HEK293 (cell line): ENCODE data around the gene RBM42.

ENCODE experiments used
- EGR2 ChIP-seq: fragments of 450-650 bp; formaldehyde crosslinking; IDR thresholded peaks from 2 replicates; pipeline ENCODE4 v1.5.1; 2016; ENCODE audit warnings: low read depth, missing biosample characterization, missing genetic modification characterization
- GLI2 ChIP-seq: fragments of 450-650 bp; formaldehyde crosslinking; IDR thresholded peaks from 2 replicates; pipeline ENCODE4; 2017; ENCODE audit warnings: missing biosample characterization, missing genetic modification characterization, low read depth, borderline replicate concordance
- MYNN ChIP-seq: fragments of 450-650 bp; formaldehyde crosslinking; IDR thresholded peaks from 2 replicates; pipeline ENCODE4 v1.5.1; 2016; ENCODE audit warnings: missing biosample characterization, missing genetic modification characterization, borderline replicate concordance
- YY2 ChIP-seq: fragments of 450-650 bp; formaldehyde crosslinking; IDR thresholded peaks from 2 replicates; pipeline ENCODE4 v1.5.1; 2016; ENCODE audit warnings: missing biosample characterization, missing genetic modification characterization
- ZBTB20 ChIP-seq: fragments of 450-650 bp; formaldehyde crosslinking; IDR thresholded peaks from 2 replicates; pipeline ENCODE4 v1.5.1; 2016; ENCODE audit warnings: missing biosample characterization, missing genetic modification characterization
- ZBTB8A ChIP-seq: fragments of 450-650 bp; formaldehyde crosslinking; IDR thresholded peaks from 2 replicates; pipeline ENCODE4 v1.5.1; 2016; ENCODE audit warnings: missing biosample characterization, missing genetic modification characterization
- ZNF146 ChIP-seq: fragments of 450-650 bp; formaldehyde crosslinking; IDR thresholded peaks from 2 replicates; pipeline ENCODE4 v1.5.1; 2016; ENCODE audit warnings: missing biosample characterization, missing genetic modification characterization
- ZNF292 ChIP-seq: fragments of 450-650 bp; formaldehyde crosslinking; IDR thresholded peaks from 2 replicates; pipeline ENCODE4 v1.5.1; 2016; ENCODE audit warnings: low read depth, missing biosample characterization, missing genetic modification characterization, borderline replicate concordance
- ZNF302 ChIP-seq: fragments of 450-650 bp; formaldehyde crosslinking; IDR thresholded peaks from 2 replicates; pipeline ENCODE4 v1.5.1; 2016; ENCODE audit warnings: missing biosample characterization, missing genetic modification characterization, low read depth
- ZNF391 ChIP-seq: fragments of 450-650 bp; formaldehyde crosslinking; IDR thresholded peaks from 2 replicates; pipeline ENCODE4 v1.5.1; 2016; ENCODE audit warnings: low read depth, missing biosample characterization, missing genetic modification characterization, borderline replicate concordance
- ZNF404 ChIP-seq: fragments of 450-650 bp; formaldehyde crosslinking; IDR thresholded peaks from 2 replicates; pipeline ENCODE4 v1.5.1; 2017; ENCODE audit warnings: missing biosample characterization, missing genetic modification characterization
- ZNF416 ChIP-seq: fragments of 450-650 bp; formaldehyde crosslinking; IDR thresholded peaks from 2 replicates; pipeline ENCODE4 v1.5.1; 2016; ENCODE audit warnings: missing biosample characterization, missing genetic modification characterization
- ZNF560 ChIP-seq: fragments of 450-650 bp; formaldehyde crosslinking; IDR thresholded peaks from 2 replicates; pipeline ENCODE4 v1.5.1; 2017; ENCODE audit warnings: missing biosample characterization, missing genetic modification characterization, borderline replicate concordance
- ZNF792 ChIP-seq: fragments of 450-650 bp; formaldehyde crosslinking; IDR thresholded peaks from 2 replicates; pipeline ENCODE4 v1.5.1; 2016; ENCODE audit warnings: missing biosample characterization, missing genetic modification characterization
- ZNF837 ChIP-seq: fragments of 450-650 bp; formaldehyde crosslinking; IDR thresholded peaks from 2 replicates; pipeline ENCODE4 v1.5.1; 2016; ENCODE audit warnings: missing biosample characterization, missing genetic modification characterization
- TF ChIP-seq, protein P1 (sequence below): fragments of 450-650 bp; formaldehyde crosslinking; IDR thresholded peaks from 2 replicates; pipeline ENCODE4 v1.5.1; 2016; ENCODE audit warnings: missing biosample characterization, missing genetic modification characterization, low read depth
- TF ChIP-seq, protein P2 (sequence below): fragments of 450-650 bp; formaldehyde crosslinking; IDR thresholded peaks from 2 replicates; pipeline ENCODE4; 2016; ENCODE audit warnings: missing biosample characterization, missing genetic modification characterization
- TF ChIP-seq, protein P3 (sequence below): fragments of 450-650 bp; formaldehyde crosslinking; IDR thresholded peaks from 2 replicates; pipeline ENCODE4 v1.5.1; 2016; ENCODE audit warnings: missing biosample characterization, missing genetic modification characterization
- TF ChIP-seq, protein P4 (sequence below): fragments of 450-650 bp; formaldehyde crosslinking; IDR thresholded peaks from 2 replicates; pipeline ENCODE4 v1.5.1; 2016; ENCODE audit warnings: missing biosample characterization, missing genetic modification characterization
- TF ChIP-seq, protein P5 (sequence below): fragments of 450-650 bp; formaldehyde crosslinking; IDR thresholded peaks from 2 replicates; pipeline ENCODE4 v1.5.1; 2017; ENCODE audit warnings: missing biosample characterization, missing genetic modification characterization
- TF ChIP-seq, protein P6 (sequence below): fragments of 450-650 bp; IDR thresholded peaks from 2 replicates; pipeline ENCODE4 v1.5.1; 2018; ENCODE audit warnings: missing biosample characterization, missing genetic modification characterization
- TF ChIP-seq, protein P7 (sequence below): fragments of 450-650 bp; formaldehyde crosslinking; IDR thresholded peaks from 2 replicates; pipeline ENCODE4 v1.5.1; 2016; ENCODE audit warnings: missing biosample characterization, missing genetic modification characterization
- TF ChIP-seq, protein P8 (sequence below): fragments of 450-650 bp; formaldehyde crosslinking; IDR thresholded peaks from 2 replicates; pipeline ENCODE4 v1.5.1; 2017; ENCODE audit warnings: missing biosample characterization, missing genetic modification characterization

The RBM42 gene

DNA sequence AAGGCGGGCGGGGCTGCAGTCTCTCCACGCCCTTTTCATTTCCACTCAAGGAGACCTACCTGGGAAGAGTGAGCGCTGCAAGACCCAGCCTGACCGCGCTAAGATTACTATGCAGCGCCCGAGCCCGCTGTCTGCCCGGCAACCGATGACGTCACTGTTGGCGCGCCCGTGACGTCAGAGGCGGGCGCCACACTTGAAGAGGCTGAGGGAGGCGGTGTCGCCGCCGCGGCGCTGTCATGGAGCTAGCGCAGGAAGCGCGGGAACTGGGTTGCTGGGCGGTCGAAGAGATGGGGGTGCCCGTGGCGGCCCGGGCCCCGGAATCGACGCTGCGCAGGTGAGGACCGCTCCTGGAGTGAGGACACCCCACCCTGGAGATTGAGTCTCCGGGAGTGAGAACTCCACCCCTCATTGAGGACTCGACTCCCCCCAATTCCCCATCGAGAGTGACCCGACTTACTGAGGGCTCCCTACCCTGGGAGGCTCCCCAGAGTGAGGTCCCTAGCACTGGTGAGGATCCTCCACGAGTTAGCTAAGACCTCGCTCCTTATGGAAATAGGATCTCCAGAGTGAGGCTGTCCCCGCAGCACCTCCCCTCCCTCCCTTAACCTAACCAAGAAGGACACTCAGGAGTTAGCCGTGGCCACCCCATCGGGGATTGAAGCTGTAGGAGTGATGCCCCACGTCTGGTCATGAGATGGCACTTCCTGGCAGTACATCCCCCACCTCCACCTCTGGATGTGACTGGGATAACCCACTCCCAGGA is 16.1 kb upstream of the RBM42 start, which contains the start of gene HAUS5 (continued):
- TF ChIP-seq ZNF391 (tag by site-specific recombination) (peak; percentile 85; the same call in 1 of the 2 replicates), ZNF416 (tag by site-specific recombination) (0 out of 2 replicates have a peak, but pooled peaks have one; percentile 48), MYNN (tag by site-specific recombination) (no peak; the same call in 1 of the 2 replicates), EGR2 (tag by site-specific recombination) (no peak; the same call in 1 of the 2 replicates), ZBTB20 (tag by site-specific recombination) (peak; percentile 41; the same call in 1 of the 2 replicates), YY2 (tag by site-specific recombination) (peak; percentile 87), ZNF302 (tag by site-specific recombination) (no peak), ZNF292 (tag by site-specific recombination) (no peak), ZNF404 (tag by site-specific recombination) (no peak), ZBTB8A (tag by site-specific recombination) (peak; percentile 95), GLI2 (no peak), ZNF792 (tag by site-specific recombination) (0 out of 2 replicates have a peak, but pooled peaks have one; percentile 70), ZNF146 (tag by site-specific recombination) (peak; percentile 68; the same call in 1 of the 2 replicates), ZNF560 (tag by site-specific recombination) (no peak), ZNF837 (tag by site-specific recombination) (no peak)
- TF ChIP-seq, protein P1, sequence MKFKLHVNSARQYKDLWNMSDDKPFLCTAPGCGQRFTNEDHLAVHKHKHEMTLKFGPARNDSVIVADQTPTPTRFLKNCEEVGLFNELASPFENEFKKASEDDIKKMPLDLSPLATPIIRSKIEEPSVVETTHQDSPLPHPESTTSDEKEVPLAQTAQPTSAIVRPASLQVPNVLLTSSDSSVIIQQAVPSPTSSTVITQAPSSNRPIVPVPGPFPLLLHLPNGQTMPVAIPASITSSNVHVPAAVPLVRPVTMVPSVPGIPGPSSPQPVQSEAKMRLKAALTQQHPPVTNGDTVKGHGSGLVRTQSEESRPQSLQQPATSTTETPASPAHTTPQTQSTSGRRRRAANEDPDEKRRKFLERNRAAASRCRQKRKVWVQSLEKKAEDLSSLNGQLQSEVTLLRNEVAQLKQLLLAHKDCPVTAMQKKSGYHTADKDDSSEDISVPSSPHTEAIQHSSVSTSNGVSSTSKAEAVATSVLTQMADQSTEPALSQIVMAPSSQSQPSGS (tag by site-specific recombination): peak; percentile 100
- TF ChIP-seq, protein P2, sequence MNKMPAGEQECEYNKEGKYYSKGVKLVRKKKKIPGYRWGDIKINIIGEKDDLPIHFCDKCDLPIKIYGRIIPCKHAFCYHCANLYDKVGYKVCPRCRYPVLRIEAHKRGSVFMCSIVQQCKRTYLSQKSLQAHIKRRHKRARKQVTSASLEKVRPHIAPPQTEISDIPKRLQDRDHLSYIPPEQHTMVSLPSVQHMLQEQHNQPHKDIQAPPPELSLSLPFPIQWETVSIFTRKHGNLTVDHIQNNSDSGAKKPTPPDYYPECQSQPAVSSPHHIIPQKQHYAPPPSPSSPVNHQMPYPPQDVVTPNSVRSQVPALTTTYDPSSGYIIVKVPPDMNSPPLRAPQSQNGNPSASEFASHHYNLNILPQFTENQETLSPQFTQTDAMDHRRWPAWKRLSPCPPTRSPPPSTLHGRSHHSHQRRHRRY (tag by site-specific recombination): no peak
- TF ChIP-seq, protein P3, sequence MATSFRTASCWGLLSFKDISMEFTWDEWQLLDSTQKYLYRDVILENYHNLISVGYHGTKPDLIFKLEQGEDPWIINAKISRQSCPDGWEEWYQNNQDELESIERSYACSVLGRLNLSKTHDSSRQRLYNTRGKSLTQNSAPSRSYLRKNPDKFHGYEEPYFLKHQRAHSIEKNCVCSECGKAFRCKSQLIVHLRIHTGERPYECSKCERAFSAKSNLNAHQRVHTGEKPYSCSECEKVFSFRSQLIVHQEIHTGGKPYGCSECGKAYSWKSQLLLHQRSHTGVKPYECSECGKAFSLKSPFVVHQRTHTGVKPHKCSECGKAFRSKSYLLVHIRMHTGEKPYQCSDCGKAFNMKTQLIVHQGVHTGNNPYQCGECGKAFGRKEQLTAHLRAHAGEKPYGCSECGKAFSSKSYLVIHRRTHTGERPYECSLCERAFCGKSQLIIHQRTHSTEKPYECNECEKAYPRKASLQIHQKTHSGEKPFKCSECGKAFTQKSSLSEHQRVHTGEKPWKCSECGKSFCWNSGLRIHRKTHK (tag by site-specific recombination): no peak
- TF ChIP-seq, protein P4, sequence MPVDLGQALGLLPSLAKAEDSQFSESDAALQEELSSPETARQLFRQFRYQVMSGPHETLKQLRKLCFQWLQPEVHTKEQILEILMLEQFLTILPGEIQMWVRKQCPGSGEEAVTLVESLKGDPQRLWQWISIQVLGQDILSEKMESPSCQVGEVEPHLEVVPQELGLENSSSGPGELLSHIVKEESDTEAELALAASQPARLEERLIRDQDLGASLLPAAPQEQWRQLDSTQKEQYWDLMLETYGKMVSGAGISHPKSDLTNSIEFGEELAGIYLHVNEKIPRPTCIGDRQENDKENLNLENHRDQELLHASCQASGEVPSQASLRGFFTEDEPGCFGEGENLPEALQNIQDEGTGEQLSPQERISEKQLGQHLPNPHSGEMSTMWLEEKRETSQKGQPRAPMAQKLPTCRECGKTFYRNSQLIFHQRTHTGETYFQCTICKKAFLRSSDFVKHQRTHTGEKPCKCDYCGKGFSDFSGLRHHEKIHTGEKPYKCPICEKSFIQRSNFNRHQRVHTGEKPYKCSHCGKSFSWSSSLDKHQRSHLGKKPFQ (tag by site-specific recombination): no peak; the same call in 1 of the 2 replicates
- TF ChIP-seq, protein P5, sequence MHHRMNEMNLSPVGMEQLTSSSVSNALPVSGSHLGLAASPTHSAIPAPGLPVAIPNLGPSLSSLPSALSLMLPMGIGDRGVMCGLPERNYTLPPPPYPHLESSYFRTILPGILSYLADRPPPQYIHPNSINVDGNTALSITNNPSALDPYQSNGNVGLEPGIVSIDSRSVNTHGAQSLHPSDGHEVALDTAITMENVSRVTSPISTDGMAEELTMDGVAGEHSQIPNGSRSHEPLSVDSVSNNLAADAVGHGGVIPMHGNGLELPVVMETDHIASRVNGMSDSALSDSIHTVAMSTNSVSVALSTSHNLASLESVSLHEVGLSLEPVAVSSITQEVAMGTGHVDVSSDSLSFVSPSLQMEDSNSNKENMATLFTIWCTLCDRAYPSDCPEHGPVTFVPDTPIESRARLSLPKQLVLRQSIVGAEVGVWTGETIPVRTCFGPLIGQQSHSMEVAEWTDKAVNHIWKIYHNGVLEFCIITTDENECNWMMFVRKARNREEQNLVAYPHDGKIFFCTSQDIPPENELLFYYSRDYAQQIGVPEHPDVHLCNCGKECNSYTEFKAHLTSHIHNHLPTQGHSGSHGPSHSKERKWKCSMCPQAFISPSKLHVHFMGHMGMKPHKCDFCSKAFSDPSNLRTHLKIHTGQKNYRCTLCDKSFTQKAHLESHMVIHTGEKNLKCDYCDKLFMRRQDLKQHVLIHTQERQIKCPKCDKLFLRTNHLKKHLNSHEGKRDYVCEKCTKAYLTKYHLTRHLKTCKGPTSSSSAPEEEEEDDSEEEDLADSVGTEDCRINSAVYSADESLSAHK: peak; percentile 70
- TF ChIP-seq, protein P6, sequence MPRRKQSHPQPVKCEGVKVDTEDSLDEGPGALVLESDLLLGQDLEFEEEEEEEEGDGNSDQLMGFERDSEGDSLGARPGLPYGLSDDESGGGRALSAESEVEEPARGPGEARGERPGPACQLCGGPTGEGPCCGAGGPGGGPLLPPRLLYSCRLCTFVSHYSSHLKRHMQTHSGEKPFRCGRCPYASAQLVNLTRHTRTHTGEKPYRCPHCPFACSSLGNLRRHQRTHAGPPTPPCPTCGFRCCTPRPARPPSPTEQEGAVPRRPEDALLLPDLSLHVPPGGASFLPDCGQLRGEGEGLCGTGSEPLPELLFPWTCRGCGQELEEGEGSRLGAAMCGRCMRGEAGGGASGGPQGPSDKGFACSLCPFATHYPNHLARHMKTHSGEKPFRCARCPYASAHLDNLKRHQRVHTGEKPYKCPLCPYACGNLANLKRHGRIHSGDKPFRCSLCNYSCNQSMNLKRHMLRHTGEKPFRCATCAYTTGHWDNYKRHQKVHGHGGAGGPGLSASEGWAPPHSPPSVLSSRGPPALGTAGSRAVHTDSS (tag by site-specific recombination): no peak
- TF ChIP-seq, protein P7, sequence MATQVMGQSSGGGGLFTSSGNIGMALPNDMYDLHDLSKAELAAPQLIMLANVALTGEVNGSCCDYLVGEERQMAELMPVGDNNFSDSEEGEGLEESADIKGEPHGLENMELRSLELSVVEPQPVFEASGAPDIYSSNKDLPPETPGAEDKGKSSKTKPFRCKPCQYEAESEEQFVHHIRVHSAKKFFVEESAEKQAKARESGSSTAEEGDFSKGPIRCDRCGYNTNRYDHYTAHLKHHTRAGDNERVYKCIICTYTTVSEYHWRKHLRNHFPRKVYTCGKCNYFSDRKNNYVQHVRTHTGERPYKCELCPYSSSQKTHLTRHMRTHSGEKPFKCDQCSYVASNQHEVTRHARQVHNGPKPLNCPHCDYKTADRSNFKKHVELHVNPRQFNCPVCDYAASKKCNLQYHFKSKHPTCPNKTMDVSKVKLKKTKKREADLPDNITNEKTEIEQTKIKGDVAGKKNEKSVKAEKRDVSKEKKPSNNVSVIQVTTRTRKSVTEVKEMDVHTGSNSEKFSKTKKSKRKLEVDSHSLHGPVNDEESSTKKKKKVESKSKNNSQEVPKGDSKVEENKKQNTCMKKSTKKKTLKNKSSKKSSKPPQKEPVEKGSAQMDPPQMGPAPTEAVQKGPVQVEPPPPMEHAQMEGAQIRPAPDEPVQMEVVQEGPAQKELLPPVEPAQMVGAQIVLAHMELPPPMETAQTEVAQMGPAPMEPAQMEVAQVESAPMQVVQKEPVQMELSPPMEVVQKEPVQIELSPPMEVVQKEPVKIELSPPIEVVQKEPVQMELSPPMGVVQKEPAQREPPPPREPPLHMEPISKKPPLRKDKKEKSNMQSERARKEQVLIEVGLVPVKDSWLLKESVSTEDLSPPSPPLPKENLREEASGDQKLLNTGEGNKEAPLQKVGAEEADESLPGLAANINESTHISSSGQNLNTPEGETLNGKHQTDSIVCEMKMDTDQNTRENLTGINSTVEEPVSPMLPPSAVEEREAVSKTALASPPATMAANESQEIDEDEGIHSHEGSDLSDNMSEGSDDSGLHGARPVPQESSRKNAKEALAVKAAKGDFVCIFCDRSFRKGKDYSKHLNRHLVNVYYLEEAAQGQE (tag by site-specific recombination): peak; percentile 63
- TF ChIP-seq, protein P8, sequence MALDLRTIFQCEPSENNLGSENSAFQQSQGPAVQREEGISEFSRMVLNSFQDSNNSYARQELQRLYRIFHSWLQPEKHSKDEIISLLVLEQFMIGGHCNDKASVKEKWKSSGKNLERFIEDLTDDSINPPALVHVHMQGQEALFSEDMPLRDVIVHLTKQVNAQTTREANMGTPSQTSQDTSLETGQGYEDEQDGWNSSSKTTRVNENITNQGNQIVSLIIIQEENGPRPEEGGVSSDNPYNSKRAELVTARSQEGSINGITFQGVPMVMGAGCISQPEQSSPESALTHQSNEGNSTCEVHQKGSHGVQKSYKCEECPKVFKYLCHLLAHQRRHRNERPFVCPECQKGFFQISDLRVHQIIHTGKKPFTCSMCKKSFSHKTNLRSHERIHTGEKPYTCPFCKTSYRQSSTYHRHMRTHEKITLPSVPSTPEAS (tag by site-specific recombination): peak; percentile 77; the same call in 1 of the 2 replicates
